ENCODE measurements around the gene RC3H2.

Gene RC3H2

DNA sequence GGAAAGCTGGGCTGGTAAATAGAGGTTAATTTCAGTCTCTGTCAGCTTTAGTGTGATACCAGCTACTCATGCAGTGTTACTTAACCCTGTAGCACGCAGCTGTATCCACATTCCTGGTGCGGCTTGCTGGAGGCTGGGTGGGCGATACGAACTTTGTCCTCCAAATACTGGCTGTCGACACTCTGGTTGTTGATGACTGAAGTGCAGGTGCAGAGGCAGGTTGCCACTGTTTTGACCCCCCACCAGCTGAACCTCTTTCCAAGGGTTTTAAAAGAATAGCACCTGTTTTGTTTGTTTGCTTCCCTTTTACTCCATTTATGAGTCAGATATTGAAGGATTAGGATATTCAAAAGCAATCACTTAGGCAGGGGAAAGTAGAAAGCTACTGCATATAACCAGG lies 31.3 kb upstream of the RC3H2 start:
- no peak for DNase-seq (ENCODE audit: low read depth)
- TF ChIP-seq, protein P1, sequence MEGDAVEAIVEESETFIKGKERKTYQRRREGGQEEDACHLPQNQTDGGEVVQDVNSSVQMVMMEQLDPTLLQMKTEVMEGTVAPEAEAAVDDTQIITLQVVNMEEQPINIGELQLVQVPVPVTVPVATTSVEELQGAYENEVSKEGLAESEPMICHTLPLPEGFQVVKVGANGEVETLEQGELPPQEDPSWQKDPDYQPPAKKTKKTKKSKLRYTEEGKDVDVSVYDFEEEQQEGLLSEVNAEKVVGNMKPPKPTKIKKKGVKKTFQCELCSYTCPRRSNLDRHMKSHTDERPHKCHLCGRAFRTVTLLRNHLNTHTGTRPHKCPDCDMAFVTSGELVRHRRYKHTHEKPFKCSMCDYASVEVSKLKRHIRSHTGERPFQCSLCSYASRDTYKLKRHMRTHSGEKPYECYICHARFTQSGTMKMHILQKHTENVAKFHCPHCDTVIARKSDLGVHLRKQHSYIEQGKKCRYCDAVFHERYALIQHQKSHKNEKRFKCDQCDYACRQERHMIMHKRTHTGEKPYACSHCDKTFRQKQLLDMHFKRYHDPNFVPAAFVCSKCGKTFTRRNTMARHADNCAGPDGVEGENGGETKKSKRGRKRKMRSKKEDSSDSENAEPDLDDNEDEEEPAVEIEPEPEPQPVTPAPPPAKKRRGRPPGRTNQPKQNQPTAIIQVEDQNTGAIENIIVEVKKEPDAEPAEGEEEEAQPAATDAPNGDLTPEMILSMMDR (conservative IDR thresholded peaks at IDR 0.05; ENCODE audit: low read length) = no peak
- no peak overlapping the region for H3K4me3 ChIP-seq (ENCODE audit: low read length)

DNA sequence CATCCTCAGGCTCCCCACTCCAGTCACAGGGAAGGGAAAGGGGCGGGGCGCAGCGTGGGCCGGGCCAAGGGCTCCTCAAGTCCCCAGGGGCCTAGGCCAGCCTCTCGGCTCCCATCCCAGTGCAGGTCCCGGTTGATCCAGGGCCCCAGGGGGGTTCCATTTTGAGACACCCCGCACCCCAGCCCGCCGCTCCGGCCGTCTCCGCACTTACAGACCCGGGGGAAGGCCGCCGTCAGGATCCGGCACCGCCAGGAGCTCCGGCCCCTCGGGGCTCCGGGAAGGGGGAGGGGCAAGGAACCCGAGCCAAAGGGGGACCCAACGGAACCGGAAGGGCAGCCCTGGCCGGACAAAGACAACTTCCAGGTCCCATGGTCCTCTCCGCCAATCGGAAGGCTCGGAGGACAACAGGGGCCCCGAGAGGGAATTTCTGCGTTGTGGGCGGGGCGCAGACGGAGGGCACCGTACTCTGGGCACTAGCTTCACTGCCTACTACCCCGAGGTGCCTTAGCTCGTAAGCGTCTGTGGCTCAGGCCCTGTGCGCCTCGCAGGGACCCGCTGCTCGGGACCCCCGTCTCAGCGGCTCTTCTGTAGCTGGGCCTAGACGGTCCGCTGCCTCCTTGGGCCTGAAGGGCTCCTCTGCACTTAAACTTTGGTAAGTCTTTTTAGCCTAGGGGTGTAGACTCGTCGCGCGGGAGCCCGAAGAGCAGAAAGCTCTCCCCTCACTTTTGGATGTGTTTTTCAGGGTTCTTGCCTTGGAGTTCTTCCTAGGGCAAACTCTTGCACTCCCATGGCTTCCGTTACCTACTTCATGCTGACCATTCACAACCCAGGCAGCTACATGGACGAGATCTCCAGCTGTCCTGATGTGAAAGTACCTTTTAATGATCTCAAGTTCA lies 26.3 kb upstream of the RC3H2 start, which contains the start of gene ZBTB26:
Gene ZBTB26, minus strand, starts transcription at position 287 of the 896 bp plus-strand sequence. CDS start 11,578 bp downstream, outside the sequence.
- H3K4me3 ChIP-seq (ENCODE audit: low read length) = peak within 1 kb of the TSS; percentile 91
- peak; percentile 92 for DNase-seq (ENCODE audit: low read depth)
- TF ChIP-seq, protein P1 (conservative IDR thresholded peaks at IDR 0.05; ENCODE audit: low read length) = no peak

DNA sequence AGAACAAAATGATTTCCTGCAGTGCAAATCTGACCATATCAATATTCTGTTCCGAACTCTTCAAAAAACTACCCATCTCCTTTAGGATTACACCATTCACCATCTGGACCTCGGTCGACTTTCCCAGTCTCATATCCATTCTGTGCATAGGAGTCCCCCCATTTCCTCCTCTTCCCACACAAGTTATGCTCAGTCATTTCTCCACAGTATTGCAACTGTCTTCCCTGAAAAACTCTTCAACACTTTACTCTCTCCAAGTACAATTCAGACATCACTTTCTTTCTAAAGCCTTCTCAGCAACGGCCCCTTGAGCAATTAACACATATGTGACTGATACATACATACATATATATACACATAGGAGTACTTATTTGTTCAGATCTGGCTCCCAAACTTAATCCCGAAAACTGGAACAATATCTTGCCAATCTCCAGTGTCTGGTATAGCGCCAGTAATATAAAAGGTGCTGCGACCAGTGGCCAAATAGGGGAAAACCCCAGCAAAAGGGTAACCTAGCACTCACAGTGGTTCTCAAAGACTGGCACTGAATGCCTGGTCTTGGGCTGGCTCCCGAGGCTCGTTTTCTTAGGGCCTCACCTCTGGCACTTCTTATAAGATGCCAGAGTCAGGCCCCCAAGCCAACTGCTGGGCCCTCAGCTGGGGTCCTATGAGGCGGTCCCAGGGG lies 25.5 kb upstream of the RC3H2 start:
- no peak for DNase-seq (ENCODE audit: low read depth)
- TF ChIP-seq, protein P1 (conservative IDR thresholded peaks at IDR 0.05; ENCODE audit: low read length) = no peak
- H3K4me3 ChIP-seq (ENCODE audit: low read length) = peak overlapping the region; percentile 91

DNA sequence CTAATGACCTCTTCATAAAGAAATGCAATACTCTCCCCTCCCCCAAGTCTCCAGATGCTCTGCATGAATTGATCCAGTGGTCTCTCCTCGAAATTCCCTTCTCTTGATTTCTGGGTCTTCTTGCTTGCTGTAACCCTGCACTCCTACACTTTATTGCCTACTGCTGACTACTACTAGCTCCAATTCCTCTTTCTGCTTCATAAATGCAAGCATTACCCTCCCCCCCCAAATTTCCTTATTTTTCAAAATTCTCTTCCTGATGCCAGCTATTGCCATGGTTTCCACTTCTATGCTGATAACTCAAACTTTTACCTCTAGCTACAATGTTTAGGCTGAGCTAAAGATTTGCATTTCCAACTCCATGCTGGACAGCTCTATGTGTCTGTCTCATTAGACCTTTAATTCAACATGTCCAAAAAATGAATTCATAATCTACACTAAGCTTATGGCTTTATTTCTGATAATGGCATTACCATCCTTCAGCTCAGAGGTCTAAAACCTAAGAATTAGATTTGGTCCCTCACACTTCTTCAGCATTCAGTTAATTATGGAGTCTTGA lies 24.7 kb upstream of the RC3H2 start:
- TF ChIP-seq, protein P1 (conservative IDR thresholded peaks at IDR 0.05; ENCODE audit: low read length) = no peak
- no peak for DNase-seq (ENCODE audit: low read depth)
- peak overlapping the region; percentile 91; the same call in 1 of the 2 replicates for H3K4me3 ChIP-seq (ENCODE audit: low read length)

DNA sequence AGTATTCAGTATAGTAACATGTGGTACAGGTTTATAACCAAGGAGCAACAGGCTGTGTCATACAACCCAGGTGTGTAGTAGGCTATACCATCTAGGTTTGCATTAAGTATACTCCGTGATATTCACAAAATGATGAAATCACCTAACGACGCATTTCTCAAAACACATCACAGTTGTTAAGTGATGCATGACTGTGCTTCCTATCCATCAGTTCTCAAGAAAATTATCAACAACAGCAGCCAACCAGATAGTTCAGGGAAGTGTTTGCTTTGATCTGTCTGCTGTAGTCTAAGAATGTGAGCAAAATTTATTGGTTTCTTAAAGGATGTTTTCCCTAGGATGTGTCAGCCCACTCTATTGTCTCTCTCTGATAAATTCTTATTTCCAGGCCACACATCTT lies 18.8 kb upstream of the RC3H2 start:
- DNase-seq (ENCODE audit: low read depth) = no peak
- TF ChIP-seq, protein P1 (conservative IDR thresholded peaks at IDR 0.05; ENCODE audit: low read length) = no peak
- no peak overlapping the region for H3K4me3 ChIP-seq (ENCODE audit: low read length)

DNA sequence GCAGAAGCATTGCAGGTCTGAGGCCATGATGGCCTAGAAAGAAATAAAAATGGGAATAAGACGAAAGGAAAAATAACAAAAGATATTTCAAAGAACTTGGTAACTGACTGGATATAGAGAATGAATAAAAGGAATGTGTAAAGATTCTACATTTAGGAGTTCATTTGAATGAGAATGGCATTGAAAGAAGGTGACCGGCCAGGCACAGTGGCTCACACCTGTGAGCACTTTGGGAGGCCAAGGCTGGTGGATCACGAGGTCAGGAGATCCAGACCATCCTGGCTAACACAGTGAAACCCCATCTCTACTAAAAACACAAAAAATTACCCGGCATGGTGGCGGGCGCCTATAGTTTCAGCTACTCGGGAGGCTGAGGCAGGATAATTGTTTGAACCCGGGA lies 17.6 kb upstream of the RC3H2 start:
- H3K4me3 ChIP-seq (ENCODE audit: low read length) = no peak overlapping the region
- DNase-seq (ENCODE audit: low read depth) = no peak
- TF ChIP-seq, protein P1 (conservative IDR thresholded peaks at IDR 0.05; ENCODE audit: low read length) = no peak
